HepG2 (cell line): ENCODE data around the gene TP73. TPM values are rescaled to one million over a fixed set of nuclear protein-coding genes. Genes with fewer than 3 reads are reported as not detected.

Experiments used
- ATF5 ChIP-seq: sonication (generic); formaldehyde crosslinking; IDR thresholded peaks from 2 replicates; pipeline ENCODE4 v1.4.0; 2020; ENCODE audit warnings: mild to moderate bottlenecking, low read depth, missing genetic modification reagents
- BCLAF1 ChIP-seq: fragments of 450-650 bp; IDR thresholded peaks from 2 replicates; pipeline ENCODE4 v1.6.1; 2017; ENCODE audit warnings: mild to moderate bottlenecking
- ELF4 ChIP-seq: sonication (generic); formaldehyde crosslinking; IDR thresholded peaks from 2 replicates; pipeline ENCODE4 v1.5.0; 2020; ENCODE audit warnings: missing genetic modification reagents, mild to moderate bottlenecking, moderate library complexity, borderline replicate concordance
- HDAC2 ChIP-seq: sonication (generic); formaldehyde crosslinking; IDR thresholded peaks from 2 replicates; pipeline ENCODE4 v1.4.0; 2020; ENCODE audit warnings: missing genetic modification reagents
- MEIS1 ChIP-seq: sonication (generic); formaldehyde crosslinking; IDR thresholded peaks from 2 replicates; pipeline ENCODE4 v1.9.0; 2021; ENCODE audit warnings: mild to moderate bottlenecking, missing genetic modification reagents, moderate library complexity, borderline replicate concordance
- NBN ChIP-seq: fragments of 450-650 bp; conservative IDR thresholded peaks from 2 replicates; pipeline ENCODE4 v1.6.1; 2017
- NCOA1 ChIP-seq: sonication (generic); formaldehyde crosslinking; IDR thresholded peaks from 2 replicates; pipeline ENCODE4 v1.9.0; 2021; ENCODE audit warnings: missing genetic modification reagents
- NRL ChIP-seq: sonication (generic); formaldehyde crosslinking; IDR thresholded peaks from 2 replicates; pipeline ENCODE4 v1.5.0; 2020; ENCODE audit warnings: missing genetic modification reagents, mild to moderate bottlenecking, moderate library complexity, borderline replicate concordance
- TEAD2 ChIP-seq: sonication (generic); formaldehyde crosslinking; IDR thresholded peaks from 2 replicates; pipeline ENCODE4 v1.9.0; 2021; ENCODE audit warnings: missing genetic modification reagents
- ZBTB14 ChIP-seq: sonication (generic); formaldehyde crosslinking; IDR thresholded peaks from 2 replicates; pipeline ENCODE4 v1.4.0; 2020; ENCODE audit warnings: missing genetic modification reagents
- ZHX2 ChIP-seq, 2 experiments: sonication (generic) in 1 of 2; formaldehyde crosslinking in 1 of 2; IDR thresholded peaks; 2 replicates each; pipeline versions ENCODE4 v1.6.1 to v1.9.0; 2014 to 2022; ENCODE audit warnings: antibody characterized with exemption in 1 of 2, borderline replicate concordance in 1 of 2, inconsistent platforms in 1 of 2, low read depth in 1 of 2, missing genetic modification reagents in 1 of 2
- ZNF224 ChIP-seq: sonication (generic); formaldehyde crosslinking; IDR thresholded peaks from 2 replicates; pipeline ENCODE4 v1.5.0; 2020; ENCODE audit warnings: mild to moderate bottlenecking, missing genetic modification reagents
- ZNF326 ChIP-seq: sonication (generic); formaldehyde crosslinking; IDR thresholded peaks from 2 replicates; pipeline ENCODE4 v1.4.0; 2020; ENCODE audit warnings: missing genetic modification reagents, borderline replicate concordance
- ZNF576 ChIP-seq: sonication (generic); formaldehyde crosslinking; IDR thresholded peaks from 2 replicates; pipeline ENCODE4 v1.4.0; 2020; ENCODE audit warnings: mild to moderate bottlenecking, missing genetic modification reagents
- ZNF800 ChIP-seq: sonication (generic); formaldehyde crosslinking; IDR thresholded peaks from 2 replicates; pipeline ENCODE4 v1.4.0; 2020; ENCODE audit warnings: missing genetic modification reagents
- polyA plus RNA-seq, 8 experiments: library from polyadenylated mRNA; depleted of rRNA in 3 of 8; stranded (reverse) in 7 of 8; unstranded in 1 of 8; fragments of >200 nt; fragmentation: Illumina TruSeq in 4 of 8; extraction: Trizol in 4 of 8; gene quantifications; 2 replicates each; pipeline versions ENCODE4 v1.2.1 to v1.2.3, GENCODE V29; 2011 to 2016; ENCODE audit warnings: low read depth in 4 of 8, missing spikeins in 1 of 8, mixed read lengths in 1 of 8; ENCODE audit not compliant: insufficient read depth in 1 of 8
- total RNA-seq, 5 experiments: library from RNA; depleted of rRNA; stranded (reverse); fragments of >200 nt; fragmentation: Illumina TruSeq; extraction: Trizol; gene quantifications; 2 replicates each; pipeline ENCODE4 v1.2.3, GENCODE V29; 2016; ENCODE audit warnings: low read depth in 1 of 5

TP73 gene
- total and polyA plus RNA-seq, 2 of the 13 experiments (the other 11 are each of a cell fraction or from before 2014, with no cell fraction given) = 0.49 to 1.1 TPM

- TF ChIP-seq ZHX2 (IDR thresholded peaks at IDR 0.05; ENCODE audit: low read depth) = no peak
- TF ChIP-seq ZHX2 (CRISPR knock-in tag; IDR thresholded peaks at IDR 0.05; ENCODE audit: borderline replicate concordance) = no peak
- TF ChIP-seq NCOA1 (CRISPR knock-in tag) = no peak
- no peak for TF ChIP-seq ZNF326 (CRISPR knock-in tag)
- no peak for TF ChIP-seq ATF5 (CRISPR knock-in tag)
- TF ChIP-seq ZBTB14 (CRISPR knock-in tag) = no peak
- TF ChIP-seq HDAC2 (CRISPR knock-in tag) = no peak; the same call in 1 of the 2 replicates
- peak; percentile 91 for TF ChIP-seq NRL (CRISPR knock-in tag)
- TF ChIP-seq ELF4 (CRISPR knock-in tag) = no peak
- TF ChIP-seq MEIS1 (CRISPR knock-in tag) = no peak
- TF ChIP-seq ZNF576 (CRISPR knock-in tag) = peak; percentile 37; the same call in 1 of the 2 replicates
- TF ChIP-seq ZNF224 (CRISPR knock-in tag) = no peak
- TF ChIP-seq ZNF800 (CRISPR knock-in tag) = no peak
- no peak for TF ChIP-seq BCLAF1
- TF ChIP-seq NBN = no peak
- TF ChIP-seq TEAD2 (CRISPR knock-in tag) = no peak
Observed at GRCh38 chr1:3625151-3625907, 27.0 kb upstream of the TP73 start (continued).
